HG03139 (cell line): ENCODE measurements around the gene HES5.
"Not testable (repeated sequence)": the region's sequence is repeated elsewhere in the genome, so short reads cannot be mapped to it uniquely, and the experiment has no call there.

Experiments used
- ATAC-seq: cut with Tn5 transposase; IDR thresholded peaks from one replicate; pipeline ENCODE4 v1.9.1; 2021; ENCODE audit not compliant: unreplicated experiment

The HES5 gene

GRCh38 chr1:2529784-2530512, at the start of gene HES5:
Gene HES5, minus strand, starts transcription at chr1:2530263. Its CDS starts 99 bp downstream, at chr1:2530164.
- no peak for ATAC-seq

GRCh38 chr1:2578758-2579118, 48.7 kb upstream of the HES5 start:
- no peak for ATAC-seq

GRCh38 chr1:2577565-2578075, 47.6 kb upstream of the HES5 start:
- not testable (repeated sequence) for ATAC-seq

- ATAC-seq, result no peak
Measured at GRCh38 chr1:2575801-2576663, 46.0 kb upstream of the HES5 start.

- no peak for ATAC-seq
Measured at GRCh38 chr1:2574350-2574749, 44.3 kb upstream of the HES5 start.

- ATAC-seq, result no peak
Measured at GRCh38 chr1:2573250-2573920, 43.3 kb upstream of the HES5 start.

- ATAC-seq, result no peak
Measured at GRCh38 chr1:2571348-2571747, 41.3 kb upstream of the HES5 start.

- no peak for ATAC-seq
Measured at GRCh38 chr1:2570332-2570731, 40.3 kb upstream of the HES5 start.

GRCh38 chr1:2569703-2570102, 39.6 kb upstream of the HES5 start:
- ATAC-seq, result not testable (repeated sequence)

GRCh38 chr1:2569060-2569459, 39.0 kb upstream of the HES5 start:
- ATAC-seq, result no peak

- not testable (repeated sequence) for ATAC-seq
Measured at GRCh38 chr1:2568187-2568816, 38.2 kb upstream of the HES5 start.

- no peak for ATAC-seq
Measured at GRCh38 chr1:2567083-2567679, 37.1 kb upstream of the HES5 start.

GRCh38 chr1:2566101-2567045, 36.3 kb upstream of the HES5 start:
- no peak for ATAC-seq

- no peak for ATAC-seq
Measured at GRCh38 chr1:2564815-2565374, 34.8 kb upstream of the HES5 start.

GRCh38 chr1:2564006-2564814, 34.1 kb upstream of the HES5 start:
- no peak for ATAC-seq

- no peak for ATAC-seq
Measured at GRCh38 chr1:2563205-2563604, 33.1 kb upstream of the HES5 start.

GRCh38 chr1:2561898-2562895, 32.1 kb upstream of the HES5 start:
- ATAC-seq, result no peak
